ENCODE results near the gene DYRK1B. TPM values are rescaled to one million over a fixed set of nuclear protein-coding genes. Genes with fewer than 3 reads are reported as not detected.

The DYRK1B gene
- total and polyA plus RNA-seq, 2 donors (not counting 1 experiment from before 2014, with no cell fraction given), result 26.1 to 36.6 TPM

- Mint-ChIP-seq H3K27me3 (no peaks in the 10 kb centered on the region), H3K4me3 (no peak overlapping the region), H3K27ac (no peak overlapping the region), H3K9me3 (ENCODE audit: insufficient read depth) (no peaks in the 10 kb centered on the region), H3K4me1 (peaks cover 34% of the 10 kb centered on the region)
- H3K9ac ChIP-seq (ENCODE audit: low read length), result no peak overlapping the region
- WGBS (ENCODE audit: insufficient coverage), result no CpG with 5 or more reads among the region's 17 CpGs
- ChIA-PET CTCF (interaction anchor here (6.1 to 8.1 kb wide), 2 partner anchors 47 to 72 kb away, joined by 38 to 159 read pairs; no protein-coding TSS in a partner anchor), POLR2A (no interaction called here)
- H3K4me1 ChIP-seq (ENCODE audit: control insufficient read depth in 2 of 2, insufficient read depth in 2 of 2, low read length in 2 of 2), result peaks cover 23 to 24% of the 10 kb centered on the region in 2 donors
- ATAC-seq (ENCODE audit: low read depth) (no peak), DNase-seq (no peak)
- peaks cover 6 to 45% of the 10 kb centered on the region in 2 experiments for H3K36me3 ChIP-seq (replicated peaks in 1 of 2; ENCODE audit: control extremely low read depth in 1 of 2, control insufficient read depth in 1 of 2, extremely low read depth in 1 of 2, insufficient read depth in 2 of 2, low read length in 1 of 2)
- TF ChIP-seq, protein P1, sequence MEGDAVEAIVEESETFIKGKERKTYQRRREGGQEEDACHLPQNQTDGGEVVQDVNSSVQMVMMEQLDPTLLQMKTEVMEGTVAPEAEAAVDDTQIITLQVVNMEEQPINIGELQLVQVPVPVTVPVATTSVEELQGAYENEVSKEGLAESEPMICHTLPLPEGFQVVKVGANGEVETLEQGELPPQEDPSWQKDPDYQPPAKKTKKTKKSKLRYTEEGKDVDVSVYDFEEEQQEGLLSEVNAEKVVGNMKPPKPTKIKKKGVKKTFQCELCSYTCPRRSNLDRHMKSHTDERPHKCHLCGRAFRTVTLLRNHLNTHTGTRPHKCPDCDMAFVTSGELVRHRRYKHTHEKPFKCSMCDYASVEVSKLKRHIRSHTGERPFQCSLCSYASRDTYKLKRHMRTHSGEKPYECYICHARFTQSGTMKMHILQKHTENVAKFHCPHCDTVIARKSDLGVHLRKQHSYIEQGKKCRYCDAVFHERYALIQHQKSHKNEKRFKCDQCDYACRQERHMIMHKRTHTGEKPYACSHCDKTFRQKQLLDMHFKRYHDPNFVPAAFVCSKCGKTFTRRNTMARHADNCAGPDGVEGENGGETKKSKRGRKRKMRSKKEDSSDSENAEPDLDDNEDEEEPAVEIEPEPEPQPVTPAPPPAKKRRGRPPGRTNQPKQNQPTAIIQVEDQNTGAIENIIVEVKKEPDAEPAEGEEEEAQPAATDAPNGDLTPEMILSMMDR (IDR thresholded peaks at IDR 0.05), result no peak
- TF ChIP-seq EZH2 (IDR thresholded peaks at IDR 0.05; ENCODE audit: borderline replicate concordance, insufficient read depth, low read depth, low read length, poor library complexity, severe bottlenecking), result no peak
- no peak overlapping the region for H2AFZ ChIP-seq (ENCODE audit: insufficient read depth, low read depth, low read length, poor library complexity, severe bottlenecking)
- peaks cover 70% of the 10 kb centered on the region for H3K79me2 ChIP-seq (ENCODE audit: control insufficient read depth, insufficient read depth, low read length)
- peaks cover 40% of the 10 kb centered on the region for H4K20me1 ChIP-seq (ENCODE audit: control insufficient read depth, insufficient read depth, low read length, poor library complexity, severe bottlenecking)
- no peaks in the 10 kb centered on the region for H3K27me3 ChIP-seq (replicated peaks in 1 of 4; ENCODE audit: control extremely low read depth in 1 of 4, control insufficient read depth in 3 of 4, insufficient read depth in 4 of 4, low read length in 3 of 4)
- H3K9me3 ChIP-seq (ENCODE audit: control extremely low read depth in 1 of 3, control insufficient read depth in 2 of 3, insufficient read depth in 1 of 3, low read length in 2 of 3), result no peaks in the 10 kb centered on the region
- no peak overlapping the region for H3K27ac ChIP-seq (ENCODE audit: low read length in 2 of 2)
- no peak overlapping the region for H3K4me3 ChIP-seq (ENCODE audit: control extremely low read depth in 1 of 5, extremely low read depth in 1 of 5, insufficient read depth in 1 of 5, low read depth in 2 of 5, low read length in 4 of 5)
- intact Hi-C loops (cut with micrococcal nuclease), result loop anchor here (5.0 kb wide), 1 partner anchor 168 kb away; no protein-coding TSS in a partner anchor
- no peak overlapping the region for H3K4me2 ChIP-seq (replicated peaks; ENCODE audit: low read depth, low read length, poor library complexity, severe bottlenecking)
Observed at GRCh38 chr19:39840492-39840891, 6.5 kb upstream of the DYRK1B start.

DNA sequence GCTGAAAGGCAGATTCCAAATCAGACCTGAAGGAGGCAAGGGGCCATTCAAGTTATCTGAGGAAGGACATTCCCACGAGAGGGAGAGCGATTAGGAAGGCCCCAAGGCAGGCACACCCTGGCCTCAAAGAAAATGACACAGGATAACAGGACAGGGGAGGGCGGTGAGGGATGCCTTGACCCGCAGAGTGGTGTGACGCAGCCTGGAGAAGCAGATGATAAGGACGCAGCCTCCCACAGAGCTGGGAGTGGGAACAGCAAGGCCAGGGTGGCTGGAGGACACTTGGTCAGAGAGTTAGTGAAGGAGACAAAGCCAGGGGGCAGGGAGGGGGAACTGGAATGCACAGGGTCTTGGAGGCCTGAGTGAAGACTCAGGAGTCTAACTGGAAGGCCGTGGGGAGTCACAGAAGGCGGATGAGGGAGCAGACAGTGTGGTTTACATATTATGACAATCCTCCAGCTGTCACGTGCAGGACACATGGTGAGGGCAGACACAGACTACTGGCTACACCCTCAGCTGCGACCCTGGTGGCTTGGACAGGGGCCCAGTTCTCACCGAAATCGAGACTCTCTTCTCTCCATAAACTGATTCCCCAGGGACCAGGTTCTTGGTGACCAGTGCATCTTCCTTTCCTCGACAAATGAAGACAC lies 5.8 kb upstream of the DYRK1B start:
- Histone ChIP-seq H3K9me3 (ENCODE audit: control extremely low read depth in 1 of 3, control insufficient read depth in 2 of 3, insufficient read depth in 1 of 3, low read length in 2 of 3) (no peaks in the 10 kb centered on the region), H3K9ac (ENCODE audit: low read length) (no peak overlapping the region), H3K79me2 (ENCODE audit: control insufficient read depth, insufficient read depth, low read length) (peaks cover 63% of the 10 kb centered on the region), H3K27ac (ENCODE audit: low read length in 2 of 2) (no peak overlapping the region), H4K20me1 (ENCODE audit: control insufficient read depth, insufficient read depth, low read length, poor library complexity, severe bottlenecking) (peaks cover 33% of the 10 kb centered on the region), H3K4me3 (ENCODE audit: control extremely low read depth in 1 of 5, extremely low read depth in 1 of 5, insufficient read depth in 1 of 5, low read depth in 2 of 5, low read length in 4 of 5) (no peak overlapping the region), H3K4me1 (ENCODE audit: control insufficient read depth in 2 of 2, insufficient read depth in 2 of 2, low read length in 2 of 2) (peaks cover 16 to 18% of the 10 kb centered on the region in 2 donors), H3K4me2 (replicated peaks; ENCODE audit: low read depth, low read length, poor library complexity, severe bottlenecking) (no peak overlapping the region), H3K27me3 (replicated peaks in 1 of 4; ENCODE audit: control extremely low read depth in 1 of 4, control insufficient read depth in 3 of 4, insufficient read depth in 4 of 4, low read length in 3 of 4) (no peaks in the 10 kb centered on the region), H2AFZ (ENCODE audit: insufficient read depth, low read depth, low read length, poor library complexity, severe bottlenecking) (no peak overlapping the region), H3K36me3 (replicated peaks in 1 of 2; ENCODE audit: control extremely low read depth in 1 of 2, control insufficient read depth in 1 of 2, extremely low read depth in 1 of 2, insufficient read depth in 2 of 2, low read length in 1 of 2) (peaks cover 6 to 50% of the 10 kb centered on the region in 2 experiments)
- H3K4me3 Mint-ChIP-seq, result no peak overlapping the region
- TF ChIP-seq, protein P1 (IDR thresholded peaks at IDR 0.05), result no peak
- no peak for TF ChIP-seq EZH2 (IDR thresholded peaks at IDR 0.05; ENCODE audit: borderline replicate concordance, insufficient read depth, low read depth, low read length, poor library complexity, severe bottlenecking)
- H3K27me3 Mint-ChIP-seq, result no peaks in the 10 kb centered on the region
- intact Hi-C loops (cut with micrococcal nuclease), result loop anchor here (5.0 to 10.0 kb wide), 2 partner anchors 168 to 395 kb away; partner anchors contain the start of gene SUPT5H
- peaks cover 28% of the 10 kb centered on the region for H3K4me1 Mint-ChIP-seq
- DNase-seq (no peak), ATAC-seq (ENCODE audit: low read depth) (no peak)
- H3K9me3 Mint-ChIP-seq (ENCODE audit: insufficient read depth), result no peaks in the 10 kb centered on the region
- 94% methylated on average over 11 of the region's 13 CpGs for WGBS (ENCODE audit: insufficient coverage)
- ChIA-PET CTCF (interaction anchor here (8.1 kb wide), 1 partner anchor 47 kb away, joined by 159 read pairs; no protein-coding TSS in a partner anchor), POLR2A (no interaction called here)
- no peak overlapping the region for H3K27ac Mint-ChIP-seq
